ENCODE results near the gene RCOR2.

Gene RCOR2

DNA sequence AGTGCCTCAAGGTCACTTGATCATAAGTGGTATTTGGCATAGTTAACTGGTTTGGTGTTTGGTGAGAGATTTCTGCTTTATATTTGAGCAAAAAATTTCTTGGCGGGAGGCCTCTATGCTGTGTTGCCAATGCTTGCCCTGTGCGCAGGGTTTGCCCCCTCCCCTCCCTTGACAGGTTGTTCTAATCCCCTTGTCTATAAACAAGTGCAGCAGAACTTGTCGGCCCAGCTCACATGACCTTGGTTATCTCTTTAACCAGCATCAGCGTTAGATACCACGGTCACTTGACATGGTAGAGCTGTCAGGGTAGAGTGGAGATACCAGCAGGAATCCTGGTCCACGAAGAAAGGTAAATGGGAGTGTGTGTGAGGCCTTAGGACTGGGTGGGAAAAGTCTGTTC lies 42.5 kb downstream of the RCOR2 start:
- H3K4me1 ChIP-seq (ENCODE audit: control insufficient read depth, insufficient read depth, low read depth, low read length), result peaks cover 29% of the 10 kb centered on the region
- no peak overlapping the region for H3K27ac ChIP-seq (ENCODE audit: low read length, poor library complexity, severe bottlenecking)
- H2BK15ac ChIP-seq (ENCODE audit: low read depth, poor library complexity, severe bottlenecking), result no peak overlapping the region
- no peak overlapping the region for H3K4ac ChIP-seq (ENCODE audit: low read depth in 1 of 2, low read length in 2 of 2)
- no peak overlapping the region for H3K4me3 ChIP-seq (ENCODE audit: insufficient read depth in 1 of 2, low read depth in 1 of 2, low read length in 2 of 2)
- no peak overlapping the region for H2BK12ac ChIP-seq (ENCODE audit: low read length in 2 of 2)
- H3K23ac ChIP-seq (ENCODE audit: low read length in 2 of 2), result no peak overlapping the region
- H3K79me1 ChIP-seq (replicated peaks; ENCODE audit: low read length, poor library complexity, severe bottlenecking), result peaks cover 31% of the 10 kb centered on the region
- no peak overlapping the region for H3K4me2 ChIP-seq (ENCODE audit: low read length, poor library complexity, severe bottlenecking)
- H3K27me3 ChIP-seq (ENCODE audit: control insufficient read depth in 1 of 2, insufficient read depth in 1 of 2, low read length in 2 of 2), result no peaks in the 10 kb centered on the region
- DNase-seq, result no peak
- H2AFZ ChIP-seq (ENCODE audit: low read depth, low read length), result no peak overlapping the region
- H3K9ac ChIP-seq (ENCODE audit: low read length), result no peak overlapping the region
- no peak overlapping the region for H3K18ac ChIP-seq (ENCODE audit: low read depth in 1 of 2, low read length in 2 of 2)
- H2BK5ac ChIP-seq (ENCODE audit: low read depth, low read length, poor library complexity, severe bottlenecking), result no peak overlapping the region
- H2BK120ac ChIP-seq (ENCODE audit: low read depth, low read length), result no peak overlapping the region
- no peak overlapping the region for H2AK5ac ChIP-seq (ENCODE audit: low read length, severe bottlenecking)
- no peak overlapping the region for H4K8ac ChIP-seq (ENCODE audit: low read length)
- H4K91ac ChIP-seq (ENCODE audit: low read length), result no peak overlapping the region
- peaks cover 10 to 12% of the 10 kb centered on the region in 2 experiments for H3K36me3 ChIP-seq (ENCODE audit: control insufficient read depth in 1 of 2, insufficient read depth in 2 of 2, low read depth in 1 of 2, low read length in 2 of 2)
- WGBS, result 93% methylated on average over 6 of the region's 6 CpGs
- H3K9me3 ChIP-seq (ENCODE audit: control insufficient read depth, low read length), result no peaks in the 10 kb centered on the region
- no peak overlapping the region for H3K14ac ChIP-seq (ENCODE audit: low read length in 2 of 2)

DNA sequence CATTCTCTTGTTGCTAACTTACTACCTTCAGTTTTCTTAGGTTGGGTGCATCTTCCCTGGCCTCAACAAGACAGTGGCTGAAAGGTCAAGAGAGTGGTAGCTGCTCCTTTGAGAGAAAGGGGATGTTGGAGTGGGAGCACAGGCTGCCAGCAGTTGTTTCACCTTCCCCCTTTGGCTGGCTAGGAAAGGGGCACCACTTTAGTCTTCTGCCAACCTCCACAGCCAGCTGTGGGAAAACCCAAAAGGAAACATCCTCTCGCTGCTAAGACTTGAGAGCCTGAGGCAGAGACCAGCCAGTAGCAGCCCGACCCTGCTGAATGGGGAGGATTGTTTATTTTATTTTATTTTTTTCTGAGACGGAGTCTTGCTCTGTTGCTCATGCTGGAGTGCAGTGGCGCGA lies 43.7 kb downstream of the RCOR2 start:
- H3K27me3 ChIP-seq (ENCODE audit: control insufficient read depth in 1 of 2, insufficient read depth in 1 of 2, low read length in 2 of 2), result no peaks in the 10 kb centered on the region
- 77% methylated on average over 5 of the region's 5 CpGs for WGBS
- no peak overlapping the region for H2AFZ ChIP-seq (ENCODE audit: low read depth, low read length)

DNA sequence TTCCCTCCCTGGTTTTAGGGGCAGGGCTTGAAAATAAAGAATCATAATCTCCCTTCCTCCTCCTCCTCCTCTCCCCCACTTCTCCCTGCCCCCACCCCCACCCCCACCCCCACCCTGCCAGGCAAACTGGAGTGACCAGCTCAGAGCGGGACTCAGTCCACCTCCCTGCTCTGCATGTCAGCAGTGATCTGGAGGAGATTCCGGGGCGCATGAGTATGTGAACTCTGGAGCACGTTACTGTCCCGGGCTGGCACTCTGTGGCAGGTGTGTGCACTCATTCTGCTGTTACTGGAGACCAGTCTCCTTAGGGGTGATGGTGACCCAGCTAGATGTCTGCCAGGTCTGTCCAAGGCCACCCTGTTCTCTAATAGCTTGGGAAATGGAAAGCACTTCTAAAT lies 44.2 kb downstream of the RCOR2 start:
- Histone ChIP-seq H4K91ac (ENCODE audit: low read length) (no peak overlapping the region), H3K36me3 (ENCODE audit: control insufficient read depth in 1 of 2, insufficient read depth in 2 of 2, low read depth in 1 of 2, low read length in 2 of 2) (peaks cover 11 to 19% of the 10 kb centered on the region in 2 experiments), H2BK15ac (ENCODE audit: low read depth, poor library complexity, severe bottlenecking) (no peak overlapping the region), H3K4me3 (ENCODE audit: insufficient read depth in 1 of 2, low read depth in 1 of 2, low read length in 2 of 2) (no peak overlapping the region), H2BK5ac (ENCODE audit: low read depth, low read length, poor library complexity, severe bottlenecking) (no peak overlapping the region), H3K9me3 (ENCODE audit: control insufficient read depth, low read length) (no peaks in the 10 kb centered on the region), H3K14ac (ENCODE audit: low read length in 2 of 2) (peak overlapping the region in 1 of 2 experiments; percentile 80), H4K8ac (ENCODE audit: low read length) (no peak overlapping the region), H2AK5ac (ENCODE audit: low read length, severe bottlenecking) (no peak overlapping the region), H3K9ac (ENCODE audit: low read length) (no peak overlapping the region), H3K4me2 (ENCODE audit: low read length, poor library complexity, severe bottlenecking) (no peak overlapping the region), H3K18ac (ENCODE audit: low read depth in 1 of 2, low read length in 2 of 2) (peak overlapping the region in 1 of 2 experiments; percentile 42), H3K27me3 (ENCODE audit: control insufficient read depth in 1 of 2, insufficient read depth in 1 of 2, low read length in 2 of 2) (no peaks in the 10 kb centered on the region), H2AFZ (ENCODE audit: low read depth, low read length) (no peak overlapping the region), H2BK12ac (ENCODE audit: low read length in 2 of 2) (no peak overlapping the region), H3K79me1 (replicated peaks; ENCODE audit: low read length, poor library complexity, severe bottlenecking) (peaks cover 28% of the 10 kb centered on the region), H3K4ac (ENCODE audit: low read depth in 1 of 2, low read length in 2 of 2) (no peak overlapping the region), H3K27ac (ENCODE audit: low read length, poor library complexity, severe bottlenecking) (no peak overlapping the region), H2BK120ac (ENCODE audit: low read depth, low read length) (no peak overlapping the region), H3K4me1 (ENCODE audit: control insufficient read depth, insufficient read depth, low read depth, low read length) (peaks cover 33% of the 10 kb centered on the region), H3K23ac (ENCODE audit: low read length in 2 of 2) (no peak overlapping the region)
- DNase-seq, result no peak
- 87% methylated on average over 5 of the region's 5 CpGs for WGBS

More for the DNA sequence above, 43.7 kb downstream of the RCOR2 start:
- Histone ChIP-seq H3K27ac (ENCODE audit: low read length, poor library complexity, severe bottlenecking) (no peak overlapping the region), H2AK5ac (ENCODE audit: low read length, severe bottlenecking) (no peak overlapping the region), H3K4me1 (ENCODE audit: control insufficient read depth, insufficient read depth, low read depth, low read length) (peaks cover 34% of the 10 kb centered on the region), H2BK15ac (ENCODE audit: low read depth, poor library complexity, severe bottlenecking) (no peak overlapping the region), H3K79me1 (replicated peaks; ENCODE audit: low read length, poor library complexity, severe bottlenecking) (peaks cover 31% of the 10 kb centered on the region), H3K4me2 (ENCODE audit: low read length, poor library complexity, severe bottlenecking) (no peak overlapping the region), H3K9ac (ENCODE audit: low read length) (no peak overlapping the region), H3K18ac (ENCODE audit: low read depth in 1 of 2, low read length in 2 of 2) (no peak overlapping the region), H2BK5ac (ENCODE audit: low read depth, low read length, poor library complexity, severe bottlenecking) (no peak overlapping the region), H3K14ac (ENCODE audit: low read length in 2 of 2) (no peak overlapping the region), H3K9me3 (ENCODE audit: control insufficient read depth, low read length) (no peaks in the 10 kb centered on the region), H3K23ac (ENCODE audit: low read length in 2 of 2) (no peak overlapping the region), H2BK12ac (ENCODE audit: low read length in 2 of 2) (peak overlapping the region in 1 of 2 experiments; percentile 2), H4K8ac (ENCODE audit: low read length) (no peak overlapping the region), H3K4me3 (ENCODE audit: insufficient read depth in 1 of 2, low read depth in 1 of 2, low read length in 2 of 2) (no peak overlapping the region), H4K91ac (ENCODE audit: low read length) (no peak overlapping the region), H3K36me3 (ENCODE audit: control insufficient read depth in 1 of 2, insufficient read depth in 2 of 2, low read depth in 1 of 2, low read length in 2 of 2) (peaks cover 10 to 21% of the 10 kb centered on the region in 2 experiments), H2BK120ac (ENCODE audit: low read depth, low read length) (no peak overlapping the region), H3K4ac (ENCODE audit: low read depth in 1 of 2, low read length in 2 of 2) (no peak overlapping the region)
- DNase-seq, result no peak

DNA sequence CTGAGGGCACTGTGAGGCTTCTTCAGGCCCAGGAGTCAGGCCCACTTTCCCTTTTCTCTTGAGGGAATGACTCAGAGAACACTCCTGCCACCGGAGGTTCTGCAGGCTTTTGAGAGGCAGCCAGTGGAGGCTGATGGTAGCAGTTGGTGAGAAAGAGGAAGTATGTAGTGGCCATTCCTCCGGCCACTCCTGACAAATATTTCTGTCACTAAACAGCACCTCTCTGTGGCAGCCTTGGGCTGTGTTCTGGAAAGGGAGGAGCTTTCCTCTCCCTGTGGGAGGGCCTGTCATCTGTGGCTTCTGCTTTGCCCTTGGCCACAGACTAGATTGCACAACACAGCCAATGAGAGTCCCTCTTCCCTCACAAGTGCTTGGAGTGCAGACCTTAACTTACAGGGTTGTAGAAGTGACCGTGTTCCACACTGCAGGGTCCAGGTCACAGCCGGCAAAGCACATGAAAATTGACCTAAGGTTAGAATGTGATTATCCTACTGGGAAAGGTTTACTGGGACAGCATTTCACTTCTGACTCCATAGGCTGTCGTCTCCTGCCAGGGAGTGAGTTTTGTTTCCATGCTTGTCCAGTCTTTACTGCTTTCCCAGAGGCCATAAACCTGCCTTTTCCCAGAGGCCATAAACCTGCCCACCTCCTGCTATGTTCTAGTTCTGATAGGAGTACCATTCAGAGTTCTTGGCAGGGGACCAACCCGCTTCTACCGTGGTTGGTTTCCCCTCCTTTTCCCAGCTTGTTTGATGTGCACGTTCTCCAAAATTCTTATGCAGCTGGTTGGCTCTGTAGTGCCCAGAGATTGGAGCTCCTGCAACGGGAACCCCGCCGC lies 44.8 kb downstream of the RCOR2 start:
- H2AK5ac ChIP-seq (ENCODE audit: low read length, severe bottlenecking), result no peak overlapping the region
- H3K79me1 ChIP-seq (replicated peaks; ENCODE audit: low read length, poor library complexity, severe bottlenecking), result peaks cover 24% of the 10 kb centered on the region
- no peak overlapping the region for H3K14ac ChIP-seq (ENCODE audit: low read length in 2 of 2)
- 31% methylated on average over 9 of the region's 11 CpGs for WGBS
- H3K36me3 ChIP-seq (ENCODE audit: control insufficient read depth in 1 of 2, insufficient read depth in 2 of 2, low read depth in 1 of 2, low read length in 2 of 2), result peaks cover 14 to 18% of the 10 kb centered on the region in 2 experiments
- H3K4me3 ChIP-seq (ENCODE audit: insufficient read depth in 1 of 2, low read depth in 1 of 2, low read length in 2 of 2), result peak overlapping the region in 1 of 2 experiments; percentile 27
- H3K27ac ChIP-seq (ENCODE audit: low read length, poor library complexity, severe bottlenecking), result peak overlapping the region; percentile 65
- H2BK12ac ChIP-seq (ENCODE audit: low read length in 2 of 2), result no peak overlapping the region
- peak overlapping the region; percentile 10 for H3K4me2 ChIP-seq (ENCODE audit: low read length, poor library complexity, severe bottlenecking)
- H2BK5ac ChIP-seq (ENCODE audit: low read depth, low read length, poor library complexity, severe bottlenecking), result no peak overlapping the region
- no peak overlapping the region for H4K8ac ChIP-seq (ENCODE audit: low read length)
- H3K27me3 ChIP-seq (ENCODE audit: control insufficient read depth in 1 of 2, insufficient read depth in 1 of 2, low read length in 2 of 2), result no peaks in the 10 kb centered on the region
- no peaks in the 10 kb centered on the region for H3K9me3 ChIP-seq (ENCODE audit: control insufficient read depth, low read length)
- DNase-seq, result peak; percentile 98
- H3K23ac ChIP-seq (ENCODE audit: low read length in 2 of 2), result no peak overlapping the region
- H3K4ac ChIP-seq (ENCODE audit: low read depth in 1 of 2, low read length in 2 of 2), result peak overlapping the region in 1 of 2 experiments; percentile 30
- no peak overlapping the region for H2AFZ ChIP-seq (ENCODE audit: low read depth, low read length)
- H3K9ac ChIP-seq (ENCODE audit: low read length), result no peak overlapping the region
- no peak overlapping the region for H2BK15ac ChIP-seq (ENCODE audit: low read depth, poor library complexity, severe bottlenecking)
- peaks cover 33% of the 10 kb centered on the region for H3K4me1 ChIP-seq (ENCODE audit: control insufficient read depth, insufficient read depth, low read depth, low read length)
- H3K18ac ChIP-seq (ENCODE audit: low read depth in 1 of 2, low read length in 2 of 2), result peak overlapping the region in 1 of 2 experiments; percentile 4
- H2BK120ac ChIP-seq (ENCODE audit: low read depth, low read length), result no peak overlapping the region
- H4K91ac ChIP-seq (ENCODE audit: low read length), result no peak overlapping the region

All from mesenchymal stem cell (in vitro differentiated cells and primary cell).